GM12874 (cell line): ENCODE data around the gene MAP1A.
A peak's percentile ranks its signal among the peaks of the same experiment; 100 is the strongest.

Experiments
- TF ChIP-seq, protein P1 (sequence below): IDR thresholded peaks from 2 replicates; pipeline ENCODE4 v1.5.1; 2011; ENCODE audit warnings: low read depth, mild to moderate bottlenecking, control low read depth, low read length, moderate library complexity; ENCODE audit not compliant: insufficient read depth

Gene MAP1A

GRCh38 chr15:43521419-43521818 lies 4.0 kb downstream of the MAP1A start:
- TF ChIP-seq, protein P1, sequence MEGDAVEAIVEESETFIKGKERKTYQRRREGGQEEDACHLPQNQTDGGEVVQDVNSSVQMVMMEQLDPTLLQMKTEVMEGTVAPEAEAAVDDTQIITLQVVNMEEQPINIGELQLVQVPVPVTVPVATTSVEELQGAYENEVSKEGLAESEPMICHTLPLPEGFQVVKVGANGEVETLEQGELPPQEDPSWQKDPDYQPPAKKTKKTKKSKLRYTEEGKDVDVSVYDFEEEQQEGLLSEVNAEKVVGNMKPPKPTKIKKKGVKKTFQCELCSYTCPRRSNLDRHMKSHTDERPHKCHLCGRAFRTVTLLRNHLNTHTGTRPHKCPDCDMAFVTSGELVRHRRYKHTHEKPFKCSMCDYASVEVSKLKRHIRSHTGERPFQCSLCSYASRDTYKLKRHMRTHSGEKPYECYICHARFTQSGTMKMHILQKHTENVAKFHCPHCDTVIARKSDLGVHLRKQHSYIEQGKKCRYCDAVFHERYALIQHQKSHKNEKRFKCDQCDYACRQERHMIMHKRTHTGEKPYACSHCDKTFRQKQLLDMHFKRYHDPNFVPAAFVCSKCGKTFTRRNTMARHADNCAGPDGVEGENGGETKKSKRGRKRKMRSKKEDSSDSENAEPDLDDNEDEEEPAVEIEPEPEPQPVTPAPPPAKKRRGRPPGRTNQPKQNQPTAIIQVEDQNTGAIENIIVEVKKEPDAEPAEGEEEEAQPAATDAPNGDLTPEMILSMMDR: no peak

DNA sequence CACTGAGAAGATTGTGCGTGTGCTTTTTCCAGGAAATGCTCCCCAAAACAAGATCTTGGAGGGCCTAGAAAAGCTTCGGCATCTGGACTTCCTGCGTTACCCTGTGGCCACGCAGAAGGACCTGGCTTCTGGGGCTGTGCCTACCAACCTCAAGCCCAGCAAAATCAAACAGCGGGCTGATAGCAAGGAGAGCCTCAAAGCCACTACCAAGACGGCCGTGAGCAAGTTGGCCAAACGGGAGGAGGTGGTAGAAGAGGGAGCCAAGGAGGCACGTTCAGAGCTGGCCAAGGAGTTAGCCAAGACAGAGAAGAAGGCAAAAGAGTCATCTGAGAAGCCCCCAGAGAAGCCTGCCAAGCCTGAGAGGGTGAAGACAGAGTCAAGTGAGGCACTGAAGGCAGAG lies 4.8 kb downstream of the MAP1A start:
- TF ChIP-seq, protein P1: no peak

DNA sequence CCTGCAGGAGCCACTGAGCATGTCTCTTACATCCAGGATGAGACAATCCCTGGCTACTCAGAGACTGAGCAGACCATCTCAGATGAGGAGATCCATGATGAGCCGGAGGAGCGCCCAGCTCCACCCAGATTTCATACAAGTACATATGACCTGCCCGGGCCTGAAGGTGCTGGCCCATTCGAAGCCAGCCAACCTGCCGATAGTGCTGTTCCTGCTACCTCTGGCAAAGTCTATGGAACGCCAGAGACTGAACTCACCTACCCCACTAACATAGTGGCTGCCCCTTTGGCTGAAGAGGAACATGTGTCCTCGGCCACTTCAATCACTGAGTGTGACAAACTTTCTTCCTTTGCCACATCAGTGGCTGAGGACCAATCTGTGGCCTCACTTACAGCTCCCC lies 6.2 kb downstream of the MAP1A start:
- TF ChIP-seq, protein P1: no peak

DNA sequence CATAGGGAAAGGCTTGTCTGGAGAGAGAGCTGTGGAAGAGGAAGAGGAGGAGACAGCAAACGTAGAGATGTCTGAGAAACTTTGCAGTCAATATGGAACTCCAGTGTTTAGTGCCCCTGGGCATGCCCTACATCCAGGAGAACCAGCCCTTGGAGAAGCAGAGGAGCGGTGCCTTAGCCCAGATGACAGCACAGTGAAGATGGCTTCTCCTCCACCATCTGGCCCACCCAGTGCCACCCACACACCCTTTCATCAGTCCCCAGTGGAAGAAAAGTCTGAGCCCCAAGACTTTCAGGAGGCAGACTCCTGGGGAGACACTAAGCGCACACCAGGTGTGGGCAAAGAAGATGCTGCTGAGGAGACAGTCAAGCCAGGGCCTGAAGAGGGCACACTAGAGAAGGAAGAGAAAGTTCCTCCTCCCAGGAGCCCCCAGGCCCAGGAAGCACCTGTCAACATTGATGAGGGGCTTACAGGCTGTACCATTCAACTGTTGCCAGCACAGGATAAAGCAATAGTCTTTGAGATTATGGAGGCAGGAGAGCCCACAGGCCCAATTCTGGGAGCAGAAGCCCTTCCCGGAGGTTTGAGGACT lies 6.9 kb downstream of the MAP1A start:
- TF ChIP-seq, protein P1: 0 out of 2 replicates have a peak, but pooled peaks have one; percentile 4

DNA sequence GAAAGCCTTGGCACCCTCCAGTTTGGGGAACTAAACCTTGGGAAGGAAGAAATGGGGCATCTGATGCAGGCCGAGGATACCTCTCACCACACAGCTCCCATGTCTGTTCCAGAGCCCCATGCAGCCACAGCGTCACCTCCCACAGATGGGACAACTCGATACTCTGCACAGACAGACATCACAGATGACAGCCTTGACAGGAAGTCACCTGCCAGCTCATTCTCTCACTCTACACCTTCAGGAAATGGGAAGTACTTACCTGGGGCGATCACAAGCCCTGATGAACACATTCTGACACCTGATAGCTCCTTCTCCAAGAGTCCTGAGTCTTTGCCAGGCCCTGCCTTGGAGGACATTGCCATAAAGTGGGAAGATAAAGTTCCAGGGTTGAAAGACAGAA lies 7.7 kb downstream of the MAP1A start:
- TF ChIP-seq, protein P1: no peak

GRCh38 chr15:43526261-43526930 lies 9.0 kb downstream of the MAP1A start:
- TF ChIP-seq, protein P1: no peak

DNA sequence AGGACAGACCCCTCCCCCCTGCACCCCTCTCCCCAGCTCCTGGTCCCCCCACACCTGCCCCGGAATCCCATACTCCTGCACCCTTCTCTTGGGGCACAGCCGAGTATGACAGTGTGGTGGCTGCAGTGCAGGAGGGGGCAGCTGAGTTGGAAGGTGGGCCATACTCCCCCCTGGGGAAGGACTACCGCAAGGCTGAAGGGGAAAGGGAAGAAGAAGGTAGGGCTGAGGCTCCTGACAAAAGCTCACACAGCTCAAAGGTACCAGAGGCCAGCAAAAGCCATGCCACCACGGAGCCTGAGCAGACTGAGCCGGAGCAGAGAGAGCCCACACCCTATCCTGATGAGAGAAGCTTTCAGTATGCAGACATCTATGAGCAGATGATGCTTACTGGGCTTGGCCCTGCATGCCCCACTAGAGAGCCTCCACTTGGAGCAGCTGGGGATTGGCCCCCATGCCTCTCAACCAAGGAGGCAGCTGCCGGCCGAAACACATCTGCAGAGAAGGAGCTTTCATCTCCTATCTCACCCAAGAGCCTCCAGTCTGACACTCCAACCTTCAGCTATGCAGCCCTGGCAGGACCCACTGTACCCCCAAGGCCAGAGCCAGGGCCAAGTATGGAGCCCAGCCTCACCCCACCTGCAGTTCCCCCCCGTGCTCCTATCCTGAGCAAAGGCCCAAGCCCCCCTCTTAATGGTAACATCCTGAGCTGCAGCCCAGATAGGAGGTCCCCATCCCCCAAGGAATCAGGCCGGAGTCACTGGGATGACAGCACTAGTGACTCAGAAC lies 9.8 kb downstream of the MAP1A start:
- TF ChIP-seq, protein P1: no peak
